Muscle of leg (tissue), 11 donors: ENCODE data around the gene BHLHE23. TPM values are rescaled to one million over a fixed set of nuclear protein-coding genes. Genes with fewer than 3 reads are reported as not detected.

Source experiments
- DNase-seq: peaks from one replicate; pipeline ENCODE4 v3.0.0; 2013
- H3K27ac ChIP-seq: one replicate; pipeline ENCODE4 v1.5.1; 2013; ENCODE audit warnings: mild to moderate bottlenecking, low read length, control low read depth
- H3K27me3 ChIP-seq: one replicate; pipeline ENCODE4 v1.6.1; 2013; ENCODE audit warnings: low read length; ENCODE audit not compliant: control insufficient read depth, insufficient read depth
- H3K36me3 ChIP-seq: one replicate; pipeline ENCODE4 v1.6.1; 2013; ENCODE audit warnings: low read length; ENCODE audit not compliant: control insufficient read depth, insufficient read depth
- H3K4me1 ChIP-seq: one replicate; pipeline ENCODE4 v1.6.1; 2013; ENCODE audit warnings: low read length; ENCODE audit not compliant: control insufficient read depth, insufficient read depth
- H3K4me3 ChIP-seq: one replicate; pipeline ENCODE4 v1.5.1; 2013; ENCODE audit warnings: low read length, control low read depth
- H3K9me3 ChIP-seq: replicated peaks from 2 replicates; pipeline ENCODE4 v1.6.1; 2013; ENCODE audit warnings: low read depth, low read length; ENCODE audit not compliant: control insufficient read depth
- WGBS: methylation state at CpG from one replicate; pipeline ENCODE4 v1.1.5; 2013; ENCODE audit warnings: missing lambda C conversion rate; ENCODE audit not compliant: insufficient coverage; 5-methylcytosine and 5-hydroxymethylcytosine counted together
- polyA plus RNA-seq, 8 donors: library from polyadenylated mRNA; unstranded; fragments of 120-200 nt; gene quantifications; one replicate each; pipeline versions ENCODE4 v1.2.1 to v1.2.3, GENCODE V29; 2013; ENCODE audit warnings: inconsistent platforms in 1 of 8, low replicate concordance in 1 of 8; ENCODE audit not compliant: insufficient read length in 8 of 8, insufficient read depth in 1 of 8
- total RNA-seq: library from RNA; stranded (reverse); fragments of 120-200 nt; gene quantifications from one replicate; pipeline ENCODE4 v1.2.4, GENCODE V29; 2013

The BHLHE23 gene
- total and polyA plus RNA-seq, 9 donors, result not detected

DNA sequence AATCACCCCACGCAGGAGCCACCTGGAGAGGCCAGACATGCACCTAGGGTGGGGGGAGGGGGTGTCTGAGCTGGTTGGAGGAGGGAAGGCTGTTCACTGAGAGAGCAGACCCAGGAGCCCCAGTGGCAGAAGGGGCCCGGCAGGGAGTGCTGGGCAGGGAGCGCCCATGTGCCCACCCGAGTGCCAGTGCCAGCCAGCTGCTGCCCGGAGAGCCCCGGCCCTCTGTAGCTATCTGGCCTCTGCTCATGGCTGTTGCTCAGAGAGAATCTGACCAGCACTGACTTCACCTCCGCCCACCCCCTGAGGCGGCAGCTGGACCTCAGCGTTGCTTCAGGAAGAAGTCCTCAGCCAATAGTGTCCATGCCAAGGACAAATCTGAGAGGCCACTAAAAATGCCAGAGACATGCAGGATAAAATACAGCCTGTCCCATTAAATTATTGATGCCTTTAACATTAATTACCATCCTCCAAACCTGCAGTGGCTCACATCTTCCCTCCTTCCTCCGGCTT is 31.5 kb downstream of the BHLHE23 start:
- no peak for DNase-seq
- no peaks in the 10 kb centered on the region for H3K9me3 ChIP-seq
- WGBS, result 42% methylated on average over 10 of the region's 10 CpGs
- peaks cover 24% of the 10 kb centered on the region for H3K4me1 ChIP-seq
- H3K4me3 ChIP-seq, result no peak overlapping the region
- no peaks in the 10 kb centered on the region for H3K36me3 ChIP-seq
- H3K27ac ChIP-seq, result no peak overlapping the region
- H3K27me3 ChIP-seq, result peaks cover 89% of the 10 kb centered on the region

DNA sequence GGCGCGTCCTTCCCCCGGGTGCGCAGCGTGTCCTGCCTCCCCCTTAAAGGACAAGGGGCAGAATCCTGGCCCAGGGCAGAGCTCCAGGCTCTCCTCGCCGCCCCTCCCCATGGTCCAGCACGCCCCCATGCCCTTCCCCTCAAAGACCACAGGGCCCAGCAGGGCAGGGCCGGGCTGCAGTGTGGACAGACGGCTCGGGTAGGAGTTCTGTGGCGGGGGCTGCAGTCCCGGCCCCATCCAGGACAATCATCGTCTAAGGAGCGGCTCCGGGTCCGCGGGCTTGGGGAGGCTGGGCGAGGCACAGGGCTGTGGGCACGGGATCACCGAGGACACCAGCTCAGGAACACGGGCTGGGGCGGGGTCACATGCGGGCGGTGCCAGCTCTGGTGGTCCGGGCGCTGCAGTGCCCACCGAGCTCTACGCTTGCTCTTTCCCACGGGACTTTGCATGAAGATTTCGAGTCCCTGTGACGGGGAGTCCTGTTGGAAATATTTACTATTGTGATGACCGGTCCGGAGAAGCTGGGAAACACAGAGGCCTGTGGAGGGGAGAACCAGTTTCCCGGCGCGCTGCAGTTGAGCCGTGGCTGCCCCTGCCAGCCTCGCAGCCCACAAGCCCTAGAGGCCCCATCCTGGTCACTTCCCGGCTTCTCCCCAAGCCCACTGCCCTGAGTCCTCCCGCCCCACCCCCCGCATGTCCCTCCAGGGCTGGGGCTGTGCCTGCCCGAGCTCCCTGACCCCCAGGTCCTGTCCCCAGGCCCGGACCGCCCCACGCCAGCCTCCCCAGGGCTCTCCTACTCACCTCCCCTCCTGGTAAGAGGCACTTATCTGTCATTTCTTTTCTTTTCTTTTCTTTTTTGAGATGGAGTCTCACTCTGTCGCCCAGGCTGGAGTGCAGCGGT is 33.7 kb downstream of the BHLHE23 start:
- H3K4me3 ChIP-seq, result no peak overlapping the region
- H3K4me1 ChIP-seq, result peaks cover 12% of the 10 kb centered on the region
- DNase-seq, result no peak
- no peaks in the 10 kb centered on the region for H3K36me3 ChIP-seq
- H3K27ac ChIP-seq, result no peak overlapping the region
- H3K9me3 ChIP-seq, result no peaks in the 10 kb centered on the region
- H3K27me3 ChIP-seq, result peaks cover 81% of the 10 kb centered on the region
- WGBS, result 11% methylated on average over 45 of the region's 48 CpGs

DNA sequence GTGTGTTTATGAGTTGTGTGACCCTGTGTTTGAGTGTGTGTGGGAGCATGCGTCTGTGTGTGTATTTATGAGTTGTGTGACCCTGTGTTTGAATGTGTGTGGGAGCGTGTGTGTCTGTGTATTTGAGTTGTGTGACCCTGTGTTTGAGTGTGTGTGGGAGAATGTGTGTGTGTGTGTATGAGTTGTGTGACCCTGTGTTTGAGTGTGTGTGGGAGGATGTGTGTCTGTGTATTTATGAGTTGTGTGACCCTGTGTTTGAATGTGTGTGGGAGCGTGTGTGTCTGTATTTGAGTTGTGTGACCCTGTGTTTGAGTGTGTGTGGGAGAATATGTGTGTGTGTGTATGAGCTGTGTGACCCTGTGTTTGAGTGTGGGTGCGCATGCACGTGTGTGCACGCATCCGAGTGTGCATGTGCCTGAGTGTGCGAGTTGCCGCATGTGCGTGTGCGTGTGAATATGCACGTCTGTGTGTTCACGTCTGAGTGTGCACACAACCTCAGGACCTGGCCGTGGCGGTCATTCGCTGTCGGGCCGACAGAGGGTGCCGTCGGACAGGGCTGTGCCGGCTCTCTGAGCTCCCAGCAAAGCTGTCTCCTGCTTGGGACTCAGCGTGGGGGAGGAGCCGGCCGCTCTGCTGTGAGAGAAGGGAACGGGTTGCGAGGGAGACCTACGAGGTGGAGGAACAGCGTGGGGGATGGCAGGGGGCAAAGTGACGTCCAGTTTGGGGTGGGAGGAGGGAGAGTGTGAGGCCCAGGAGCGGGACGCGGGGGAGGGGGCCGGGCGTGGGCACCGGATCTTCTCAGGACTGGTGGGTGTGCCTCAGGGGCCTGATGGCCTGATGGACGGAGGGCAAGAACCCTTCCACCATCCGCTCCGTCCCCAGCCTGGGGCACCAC is 34.6 kb downstream of the BHLHE23 start:
- peaks cover 74% of the 10 kb centered on the region for H3K27me3 ChIP-seq

DNA sequence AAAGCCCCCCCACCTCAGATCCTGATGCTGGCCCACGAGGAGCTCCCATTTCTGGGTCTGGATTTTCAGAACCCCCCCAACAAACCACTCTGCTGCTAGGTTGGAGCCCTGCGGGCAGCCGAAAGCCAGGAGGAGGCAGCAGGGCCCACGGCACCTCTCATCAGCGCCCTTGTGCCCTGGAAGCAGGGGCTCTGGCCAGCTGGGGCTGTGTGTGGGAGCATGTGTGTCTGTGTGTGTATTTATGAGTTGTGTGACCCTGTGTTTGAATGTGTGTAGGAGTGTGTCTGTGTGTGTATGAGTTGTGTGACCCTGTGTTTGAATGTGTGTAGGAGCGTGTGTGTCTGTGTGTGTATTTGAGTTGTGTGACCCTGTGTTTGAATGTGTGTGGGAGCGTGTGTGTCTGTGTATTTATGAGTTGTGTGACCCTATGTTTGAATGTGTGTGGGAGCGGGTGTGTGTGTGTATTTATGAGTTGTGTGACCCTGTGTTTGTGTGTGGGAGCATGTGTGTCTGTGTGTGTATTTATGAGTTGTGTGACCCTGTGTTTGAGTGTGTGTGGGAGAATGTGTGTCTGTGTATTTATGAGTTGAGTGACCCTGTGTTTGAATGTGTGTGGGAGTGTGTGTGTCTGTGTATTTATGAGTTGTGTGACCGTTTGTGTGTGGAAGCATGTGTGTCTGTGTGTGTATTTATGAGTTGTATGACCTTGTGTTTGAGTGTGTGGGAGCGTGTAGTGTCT is 35.4 kb downstream of the BHLHE23 start:
- Histone ChIP-seq H3K4me3 (no peak overlapping the region), H3K4me1 (peaks cover 10% of the 10 kb centered on the region), H3K9me3 (no peaks in the 10 kb centered on the region), H3K36me3 (no peaks in the 10 kb centered on the region), H3K27ac (no peak overlapping the region), H3K27me3 (peaks cover 69% of the 10 kb centered on the region)
- DNase-seq, result no peak
- WGBS, result 76% methylated on average over 8 of the region's 10 CpGs

More for the DNA sequence above, 34.6 kb downstream of the BHLHE23 start:
- Histone ChIP-seq H3K4me1 (peaks cover 10% of the 10 kb centered on the region), H3K9me3 (no peaks in the 10 kb centered on the region), H3K36me3 (no peaks in the 10 kb centered on the region), H3K4me3 (no peak overlapping the region), H3K27ac (no peak overlapping the region)
- peak; percentile 87 for DNase-seq
- 4% methylated on average over 37 of the region's 38 CpGs for WGBS

DNA sequence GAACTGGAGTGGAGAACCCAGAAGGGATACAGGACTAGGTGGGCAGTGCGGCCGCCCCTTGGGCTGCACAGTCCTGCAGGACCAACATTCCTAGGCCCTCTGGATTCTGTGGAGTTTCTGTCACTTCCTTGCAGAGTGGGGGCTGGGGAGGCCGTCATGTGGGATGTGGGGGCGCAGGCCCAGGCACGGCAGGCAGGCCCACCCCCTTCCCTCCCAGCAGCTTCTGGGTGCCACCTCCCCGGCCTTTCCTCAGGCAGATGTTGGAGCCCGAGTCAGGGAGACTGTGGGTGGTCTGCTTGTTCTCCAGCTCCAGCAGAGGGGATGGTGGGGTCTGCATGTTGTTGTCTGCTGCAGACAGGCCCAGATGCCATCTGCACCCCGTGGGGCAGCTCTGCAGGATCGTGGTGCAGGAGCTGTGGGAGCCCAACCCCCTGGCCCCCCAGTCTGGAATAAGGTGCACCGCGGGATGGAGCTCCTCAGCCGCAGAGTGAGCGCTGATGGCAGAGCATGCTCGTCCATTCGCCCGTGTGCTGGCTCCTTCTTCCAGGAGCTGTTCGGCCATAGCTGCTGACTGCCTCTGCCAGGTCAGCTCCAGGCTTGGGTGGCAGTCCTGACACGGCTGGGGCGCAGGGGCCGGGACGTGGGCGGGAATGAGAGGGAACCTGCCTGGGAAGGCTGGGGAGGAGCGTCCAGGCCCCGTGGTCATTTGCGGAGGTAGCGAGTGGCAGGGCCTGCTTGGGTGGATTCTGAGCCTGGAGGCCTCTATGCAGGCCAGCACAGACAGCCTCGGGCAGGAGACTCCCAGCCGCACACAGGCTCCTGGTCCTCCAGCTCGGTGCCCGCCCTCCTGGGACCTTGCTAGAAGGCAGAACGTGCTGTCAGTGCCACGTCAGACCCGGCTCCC is 36.2 kb downstream of the BHLHE23 start:
- H3K27me3 ChIP-seq, result peaks cover 61% of the 10 kb centered on the region
- 43% methylated on average over 28 of the region's 33 CpGs for WGBS
- no peak for DNase-seq

DNA sequence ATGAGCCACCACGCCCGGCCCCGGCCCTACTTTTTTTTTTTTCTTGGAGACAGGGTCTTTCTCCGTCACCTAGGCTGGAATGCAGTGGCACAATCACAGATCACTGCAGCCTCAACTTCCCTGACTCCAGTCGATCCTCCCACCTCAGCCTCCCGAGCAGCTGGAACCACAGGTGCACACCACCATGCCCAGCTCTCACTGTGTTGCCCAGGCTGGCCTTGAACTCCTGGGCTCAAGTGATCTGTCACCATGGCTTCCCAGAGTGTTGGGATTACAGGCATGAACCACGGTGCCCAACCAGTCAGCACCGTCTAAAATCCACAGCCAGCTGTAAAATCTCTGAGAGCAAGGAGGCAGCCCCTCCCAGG is 36.8 kb downstream of the BHLHE23 start:
- no peak overlapping the region for H3K27ac ChIP-seq
- peaks cover 13% of the 10 kb centered on the region for H3K4me1 ChIP-seq
- H3K9me3 ChIP-seq, result no peaks in the 10 kb centered on the region
- WGBS, result 78% methylated on average over 8 of the region's 8 CpGs
- no peak for DNase-seq
- peaks cover 54% of the 10 kb centered on the region for H3K27me3 ChIP-seq
- H3K4me3 ChIP-seq, result no peak overlapping the region
- H3K36me3 ChIP-seq, result no peaks in the 10 kb centered on the region

More for the DNA sequence above, 36.2 kb downstream of the BHLHE23 start:
- Histone ChIP-seq H3K4me1 (peaks cover 10% of the 10 kb centered on the region), H3K4me3 (no peak overlapping the region), H3K27ac (no peak overlapping the region), H3K9me3 (no peaks in the 10 kb centered on the region), H3K36me3 (no peaks in the 10 kb centered on the region)

DNA sequence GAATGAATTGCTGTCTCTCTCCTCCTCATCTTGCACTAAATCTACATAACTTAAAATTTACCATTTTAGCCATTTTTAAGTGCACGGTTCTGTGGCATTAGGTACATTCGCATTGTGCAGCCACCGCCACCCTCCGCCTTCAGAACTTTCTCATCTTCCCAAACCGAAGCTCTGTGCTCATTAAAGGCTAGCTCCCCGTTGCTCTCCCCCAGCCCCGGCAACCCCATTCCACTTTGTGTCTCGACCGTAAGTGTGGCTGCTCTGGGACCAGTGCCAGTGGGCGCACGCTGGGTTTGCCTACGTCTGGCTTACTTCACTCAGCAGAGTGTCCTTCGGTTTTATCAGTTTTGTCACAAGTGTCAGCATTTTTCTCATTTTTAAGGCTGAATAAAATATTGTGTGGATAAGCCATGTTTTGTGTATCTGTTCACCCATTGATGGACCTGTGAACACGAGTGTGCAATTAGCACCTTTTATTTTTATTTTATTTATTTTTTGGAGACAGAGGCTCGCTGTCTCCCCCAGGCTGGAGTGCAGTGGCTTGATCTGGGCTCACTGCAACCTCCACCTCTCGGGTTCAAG is 37.5 kb downstream of the BHLHE23 start:
- H3K9me3 ChIP-seq, result no peaks in the 10 kb centered on the region
- H3K27ac ChIP-seq, result no peak overlapping the region
- 69% methylated on average over 14 of the region's 16 CpGs for WGBS
- H3K27me3 ChIP-seq, result peaks cover 48% of the 10 kb centered on the region
- no peak overlapping the region for H3K4me3 ChIP-seq
- H3K4me1 ChIP-seq, result peaks cover 14% of the 10 kb centered on the region
- H3K36me3 ChIP-seq, result no peaks in the 10 kb centered on the region
- no peak for DNase-seq

DNA sequence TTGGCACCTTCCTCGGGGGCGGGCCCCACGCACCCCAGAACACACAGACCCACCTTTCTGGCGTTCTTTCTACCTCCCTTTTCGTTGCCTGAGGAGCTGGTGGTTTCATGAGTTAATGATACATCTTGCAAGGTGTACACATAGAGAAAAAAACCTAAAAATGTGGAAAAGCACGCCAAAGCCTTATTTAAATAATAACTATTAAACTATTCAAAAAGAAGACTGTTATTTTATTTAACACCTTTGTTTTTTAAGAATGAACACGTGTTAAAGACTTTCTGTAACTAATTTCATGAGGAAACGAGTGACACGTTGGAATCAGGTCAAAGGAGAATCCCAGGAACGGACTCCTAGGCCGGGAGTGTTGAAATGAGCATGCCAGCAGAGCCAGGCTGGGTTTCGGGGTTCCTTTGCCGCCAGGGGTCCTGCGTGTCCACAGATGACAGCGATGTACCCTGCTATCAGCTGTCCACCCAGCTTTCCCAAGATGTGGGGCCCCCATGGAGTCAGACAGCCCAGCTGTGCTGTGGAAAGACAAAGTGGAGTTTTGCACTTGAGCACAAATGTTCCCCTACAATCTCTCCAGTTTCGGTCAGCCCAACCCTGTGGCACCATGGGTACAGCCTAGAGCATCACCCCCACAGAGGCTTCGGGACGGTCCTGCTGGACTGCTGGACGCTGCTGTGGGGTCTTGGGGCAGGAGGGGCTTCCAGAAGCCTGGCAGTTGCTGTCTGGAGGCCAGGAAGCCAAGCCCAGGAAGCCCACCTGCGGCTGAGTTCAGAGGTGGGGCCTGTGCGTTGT is 38.2 kb downstream of the BHLHE23 start:
- no peak for DNase-seq
- Histone ChIP-seq H3K9me3 (no peaks in the 10 kb centered on the region), H3K27me3 (peaks cover 41% of the 10 kb centered on the region), H3K4me3 (no peak overlapping the region), H3K27ac (no peak overlapping the region), H3K36me3 (no peaks in the 10 kb centered on the region), H3K4me1 (peaks cover 14% of the 10 kb centered on the region)
- 66% methylated on average over 9 of the region's 21 CpGs for WGBS
